SU-DHL-6 (cell line): ENCODE data around the gene SCARB2.

Experiments used
- H2AFZ ChIP-seq: fragments of 200-600 bp; sonication (generic); 2 replicates; pipeline ENCODE4 v1.6.1; 2014; ENCODE audit warnings: low read depth, mild to moderate bottlenecking, moderate library complexity, mixed read lengths, antibody characterized with exemption, low read length; ENCODE audit not compliant: severe bottlenecking
- H3F3A ChIP-seq: fragments of 200-600 bp; shearing (Covaris generic); 2 replicates; pipeline ENCODE4 v1.6.0; 2016; ENCODE audit warnings: antibody characterized with exemption, mild to moderate bottlenecking; ENCODE audit not compliant: insufficient read depth
- H3K27ac ChIP-seq: fragments of 200-600 bp; sonication (generic); 2 replicates; pipeline ENCODE4 v1.5.1; 2016; ENCODE audit warnings: low read depth, mild to moderate bottlenecking, low read length, moderate library complexity, mixed read lengths
- H3K27me3 ChIP-seq: fragments of 200-600 bp; sonication (generic), shearing (Covaris generic); 2 replicates; pipeline ENCODE4 v1.6.0; 2014; ENCODE audit warnings: mild to moderate bottlenecking, low read length
- H3K36me3 ChIP-seq: fragments of 200-600 bp; sonication (generic); 2 replicates; pipeline ENCODE4 v1.6.1; 2014; ENCODE audit warnings: mild to moderate bottlenecking, low read length, mixed read lengths
- H3K4me2 ChIP-seq: fragments of 300-600, 200-600 bp; shearing (Covaris generic), sonication (generic); 2 replicates; pipeline ENCODE4 v1.6.0; 2014; ENCODE audit warnings: low read length, low read depth, mild to moderate bottlenecking; ENCODE audit not compliant: poor library complexity, severe bottlenecking
- H3K4me3 ChIP-seq: fragments of 200-600 bp; sonication (generic); 2 replicates; pipeline ENCODE4 v1.5.1; 2014; ENCODE audit warnings: antibody characterized with exemption, low read length, mild to moderate bottlenecking, mixed read lengths; ENCODE audit not compliant: insufficient read depth, poor library complexity, severe bottlenecking
- H3K79me2 ChIP-seq: fragments of 200-600 bp; sonication (generic); 2 replicates; pipeline ENCODE4 v1.6.1; 2014; ENCODE audit warnings: mild to moderate bottlenecking, low read length, moderate library complexity; ENCODE audit not compliant: insufficient read depth
- H3K9ac ChIP-seq: fragments of 200-600 bp; sonication (generic); 2 replicates; pipeline ENCODE4 v1.7.0; 2014; ENCODE audit warnings: mild to moderate bottlenecking, low read length
- H3K9me2 ChIP-seq: fragments of 200-600 bp; sonication (generic); replicated peaks from 2 replicates; pipeline ENCODE4 v1.6.1; 2014; ENCODE audit warnings: low read length; ENCODE audit not compliant: insufficient read depth
- H3K9me3 ChIP-seq: fragments of 200-600 bp; sonication (generic); 2 replicates; pipeline ENCODE4 v1.6.1; 2014; ENCODE audit warnings: low read length, mixed read lengths; ENCODE audit not compliant: insufficient read depth
- H4K20me1 ChIP-seq: fragments of 200-600 bp; sonication (generic); 2 replicates; pipeline ENCODE4 v1.6.1; 2014; ENCODE audit warnings: low read depth, mild to moderate bottlenecking, antibody characterized with exemption, low read length, moderate library complexity, mixed read lengths
- CTCF ChIP-seq: fragments of 200-600 bp; sonication (generic); IDR thresholded peaks from one replicate; pipeline ENCODE4 v1.5.1; 2017; ENCODE audit warnings: antibody characterized with exemption, mild to moderate bottlenecking, low read length, moderate library complexity; ENCODE audit not compliant: insufficient read depth, poor library complexity, severe bottlenecking
- EZH2phosphoT487 ChIP-seq: fragments of 200-600 bp; sonication (generic), shearing (Covaris generic); conservative IDR thresholded peaks from 2 replicates; pipeline ENCODE4 v1.6.1; 2018; ENCODE audit warnings: mild to moderate bottlenecking, antibody characterized with exemption, low read length, moderate library complexity, mixed read lengths

The SCARB2 gene

GRCh38 chr4:76197971-76198410, 15.6 kb downstream of the SCARB2 start:
- TF ChIP-seq EZH2phosphoT487: no peak
- TF ChIP-seq CTCF: no peak
- no peaks in the 10 kb centered on the region for H3K79me2 ChIP-seq
- no peak overlapping the region for H3K4me2 ChIP-seq
- no peak overlapping the region for H3K4me3 ChIP-seq
- H3K27ac ChIP-seq: no peak overlapping the region
- no peaks in the 10 kb centered on the region for H3K27me3 ChIP-seq
- no peaks in the 10 kb centered on the region for H4K20me1 ChIP-seq
- no peak overlapping the region for H3K9ac ChIP-seq
- H2AFZ ChIP-seq: no peak overlapping the region
- H3K9me2 ChIP-seq: no peaks in the 10 kb centered on the region
- H3F3A ChIP-seq: no peaks in the 10 kb centered on the region
- H3K36me3 ChIP-seq: no peaks in the 10 kb centered on the region
- H3K9me3 ChIP-seq: no peaks in the 10 kb centered on the region

GRCh38 chr4:76197031-76197743, 16.4 kb downstream of the SCARB2 start:
- H3K27ac ChIP-seq: no peak overlapping the region
- no peaks in the 10 kb centered on the region for H3K9me2 ChIP-seq
- H3F3A ChIP-seq: no peaks in the 10 kb centered on the region
- no peaks in the 10 kb centered on the region for H3K27me3 ChIP-seq
- no peak overlapping the region for H2AFZ ChIP-seq
- H4K20me1 ChIP-seq: no peaks in the 10 kb centered on the region
- no peaks in the 10 kb centered on the region for H3K36me3 ChIP-seq
- no peak overlapping the region for H3K4me2 ChIP-seq
- TF ChIP-seq EZH2phosphoT487 (no peak), CTCF (no peak)
- H3K9me3 ChIP-seq: no peaks in the 10 kb centered on the region
- no peaks in the 10 kb centered on the region for H3K79me2 ChIP-seq
- no peak overlapping the region for H3K4me3 ChIP-seq
- H3K9ac ChIP-seq: no peak overlapping the region

DNA sequence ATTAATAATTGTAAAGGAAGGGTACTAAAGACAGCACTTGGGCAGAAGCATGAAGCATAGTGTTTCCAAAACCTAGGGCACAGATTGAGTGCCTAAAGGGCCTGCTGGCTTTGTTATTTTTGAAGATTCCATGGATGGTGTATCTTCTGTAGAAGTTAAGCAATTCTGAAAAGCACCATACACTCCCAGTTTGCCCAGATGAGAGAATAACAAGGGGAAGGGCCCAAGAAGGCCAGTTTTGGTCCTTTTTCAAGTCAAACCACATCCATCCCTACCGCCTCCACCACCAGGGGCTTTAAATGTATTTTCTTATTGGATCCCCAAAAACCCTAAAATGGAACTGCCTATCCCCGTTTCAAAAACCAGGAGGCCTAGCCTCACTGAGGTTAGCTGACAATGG, 17.2 kb downstream of the SCARB2 start:
- Histone ChIP-seq H3K27me3 (no peaks in the 10 kb centered on the region), H3K9me2 (no peaks in the 10 kb centered on the region), H2AFZ (no peak overlapping the region), H3K36me3 (no peaks in the 10 kb centered on the region), H4K20me1 (no peaks in the 10 kb centered on the region), H3K9ac (no peak overlapping the region), H3K27ac (no peak overlapping the region), H3K9me3 (no peaks in the 10 kb centered on the region), H3K79me2 (no peaks in the 10 kb centered on the region), H3F3A (no peaks in the 10 kb centered on the region), H3K4me2 (no peak overlapping the region), H3K4me3 (no peak overlapping the region)
- TF ChIP-seq CTCF: no peak
- no peak for TF ChIP-seq EZH2phosphoT487
